ENCODE measurements around the gene MARCHF3. TPM values are rescaled to one million over a fixed set of nuclear protein-coding genes. Genes with fewer than 3 reads are reported as not detected.

MARCHF3 gene
- total RNA-seq, 1 donor from 2014 or later = 21.9 TPM

GRCh38 chr5:127066721-127067120 lies 36.4 kb upstream of the MARCHF3 start:
- Mint-ChIP-seq H3K27ac (no peak overlapping the region), H3K36me3 (ENCODE audit: low read depth) (peaks cover 28% of the 10 kb centered on the region), H3K4me3 (no peak overlapping the region), H3K27me3 (no peaks in the 10 kb centered on the region), H3K4me1 (no peaks in the 10 kb centered on the region), H3K9me3 (no peaks in the 10 kb centered on the region)
- ATAC-seq (ENCODE audit: low read depth) (no peak), DNase-seq (no peak)
- CTCF ChIA-PET = no interaction called here
- intact Hi-C loops (cut with micrococcal nuclease) = no loop called here
- POLR2A ChIA-PET = no interaction called here
- TF ChIP-seq, protein P1, sequence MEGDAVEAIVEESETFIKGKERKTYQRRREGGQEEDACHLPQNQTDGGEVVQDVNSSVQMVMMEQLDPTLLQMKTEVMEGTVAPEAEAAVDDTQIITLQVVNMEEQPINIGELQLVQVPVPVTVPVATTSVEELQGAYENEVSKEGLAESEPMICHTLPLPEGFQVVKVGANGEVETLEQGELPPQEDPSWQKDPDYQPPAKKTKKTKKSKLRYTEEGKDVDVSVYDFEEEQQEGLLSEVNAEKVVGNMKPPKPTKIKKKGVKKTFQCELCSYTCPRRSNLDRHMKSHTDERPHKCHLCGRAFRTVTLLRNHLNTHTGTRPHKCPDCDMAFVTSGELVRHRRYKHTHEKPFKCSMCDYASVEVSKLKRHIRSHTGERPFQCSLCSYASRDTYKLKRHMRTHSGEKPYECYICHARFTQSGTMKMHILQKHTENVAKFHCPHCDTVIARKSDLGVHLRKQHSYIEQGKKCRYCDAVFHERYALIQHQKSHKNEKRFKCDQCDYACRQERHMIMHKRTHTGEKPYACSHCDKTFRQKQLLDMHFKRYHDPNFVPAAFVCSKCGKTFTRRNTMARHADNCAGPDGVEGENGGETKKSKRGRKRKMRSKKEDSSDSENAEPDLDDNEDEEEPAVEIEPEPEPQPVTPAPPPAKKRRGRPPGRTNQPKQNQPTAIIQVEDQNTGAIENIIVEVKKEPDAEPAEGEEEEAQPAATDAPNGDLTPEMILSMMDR (IDR thresholded peaks at IDR 0.05) = no peak

GRCh38 chr5:127064253-127064840 lies 34.0 kb upstream of the MARCHF3 start:
- intact Hi-C loops (cut with micrococcal nuclease) = no loop called here
- Mint-ChIP-seq H3K27me3 (no peaks in the 10 kb centered on the region), H3K36me3 (ENCODE audit: low read depth) (peaks cover 13% of the 10 kb centered on the region), H3K27ac (no peak overlapping the region), H3K4me3 (no peak overlapping the region), H3K4me1 (peaks cover 4% of the 10 kb centered on the region), H3K9me3 (no peaks in the 10 kb centered on the region)
- no peak for DNase-seq
- TF ChIP-seq, protein P1 (IDR thresholded peaks at IDR 0.05) = no peak
- ChIA-PET POLR2A (no interaction called here), CTCF (no interaction called here)
- ATAC-seq (ENCODE audit: low read depth) = no peak

GRCh38 chr5:127063257-127063913 lies 33.0 kb upstream of the MARCHF3 start:
- Mint-ChIP-seq H3K27ac (no peak overlapping the region), H3K27me3 (no peaks in the 10 kb centered on the region), H3K4me1 (peaks cover 4% of the 10 kb centered on the region), H3K4me3 (no peak overlapping the region), H3K9me3 (no peaks in the 10 kb centered on the region), H3K36me3 (ENCODE audit: low read depth) (peaks cover 10% of the 10 kb centered on the region)
- DNase-seq (no peak), ATAC-seq (ENCODE audit: low read depth) (no peak)
- TF ChIP-seq, protein P1 (IDR thresholded peaks at IDR 0.05) = no peak
- intact Hi-C loops (cut with micrococcal nuclease) = no loop called here
- CTCF ChIA-PET = no interaction called here
- POLR2A ChIA-PET = interaction anchor here (1.1 kb wide), 1 partner anchor 9 kb away, joined by 4 read pairs; no protein-coding TSS in a partner anchor

DNA sequence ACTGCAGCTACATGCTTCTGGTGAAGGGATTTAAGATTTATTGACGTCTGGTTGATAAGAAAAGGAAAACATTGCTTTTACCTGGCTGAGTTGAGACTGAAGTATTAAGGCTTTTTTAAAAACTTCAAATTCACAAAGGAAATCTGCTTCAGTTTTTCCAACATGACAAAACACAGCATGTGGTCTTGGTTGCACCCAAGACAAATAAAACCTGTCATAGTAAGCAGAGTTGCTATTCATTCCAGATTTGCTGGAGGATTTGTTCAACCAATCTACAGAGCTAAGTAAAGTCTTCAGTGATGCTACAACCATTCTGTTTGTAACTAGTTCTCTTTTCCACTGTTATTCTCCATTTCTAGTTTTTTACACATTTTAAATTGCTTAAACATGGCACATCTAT lies 31.6 kb upstream of the MARCHF3 start:
- ChIA-PET CTCF (no interaction called here), POLR2A (no interaction called here)
- DNase-seq = no peak
- Mint-ChIP-seq H3K4me1 (peaks cover 4% of the 10 kb centered on the region), H3K27me3 (no peaks in the 10 kb centered on the region), H3K36me3 (ENCODE audit: low read depth) (peaks cover 16% of the 10 kb centered on the region), H3K4me3 (no peak overlapping the region), H3K9me3 (no peaks in the 10 kb centered on the region), H3K27ac (no peak overlapping the region)
- ATAC-seq (ENCODE audit: low read depth) = no peak
- TF ChIP-seq, protein P1 (IDR thresholded peaks at IDR 0.05) = no peak
- intact Hi-C loops (cut with micrococcal nuclease) = no loop called here

- Mint-ChIP-seq H3K36me3 (ENCODE audit: low read depth) (peaks cover 20% of the 10 kb centered on the region), H3K4me3 (no peak overlapping the region), H3K9me3 (no peaks in the 10 kb centered on the region), H3K27ac (no peak overlapping the region), H3K27me3 (no peaks in the 10 kb centered on the region), H3K4me1 (peaks cover 4% of the 10 kb centered on the region)
- CTCF ChIA-PET = no interaction called here
- DNase-seq (no peak), ATAC-seq (ENCODE audit: low read depth) (no peak)
- TF ChIP-seq, protein P1 (IDR thresholded peaks at IDR 0.05) = no peak
- intact Hi-C loops (cut with micrococcal nuclease) = no loop called here
- POLR2A ChIA-PET = no interaction called here
These were observed 31.2 kb upstream of the MARCHF3 start for GRCh38 chr5:127061537-127061936.
